ENCODE measurements around the gene WBP11. TPM values are rescaled to one million over a fixed set of nuclear protein-coding genes. Genes with fewer than 3 reads are reported as not detected.

Gene WBP11
- total RNA-seq, 1 experiment from 2014 or later: 67.4 TPM

DNA sequence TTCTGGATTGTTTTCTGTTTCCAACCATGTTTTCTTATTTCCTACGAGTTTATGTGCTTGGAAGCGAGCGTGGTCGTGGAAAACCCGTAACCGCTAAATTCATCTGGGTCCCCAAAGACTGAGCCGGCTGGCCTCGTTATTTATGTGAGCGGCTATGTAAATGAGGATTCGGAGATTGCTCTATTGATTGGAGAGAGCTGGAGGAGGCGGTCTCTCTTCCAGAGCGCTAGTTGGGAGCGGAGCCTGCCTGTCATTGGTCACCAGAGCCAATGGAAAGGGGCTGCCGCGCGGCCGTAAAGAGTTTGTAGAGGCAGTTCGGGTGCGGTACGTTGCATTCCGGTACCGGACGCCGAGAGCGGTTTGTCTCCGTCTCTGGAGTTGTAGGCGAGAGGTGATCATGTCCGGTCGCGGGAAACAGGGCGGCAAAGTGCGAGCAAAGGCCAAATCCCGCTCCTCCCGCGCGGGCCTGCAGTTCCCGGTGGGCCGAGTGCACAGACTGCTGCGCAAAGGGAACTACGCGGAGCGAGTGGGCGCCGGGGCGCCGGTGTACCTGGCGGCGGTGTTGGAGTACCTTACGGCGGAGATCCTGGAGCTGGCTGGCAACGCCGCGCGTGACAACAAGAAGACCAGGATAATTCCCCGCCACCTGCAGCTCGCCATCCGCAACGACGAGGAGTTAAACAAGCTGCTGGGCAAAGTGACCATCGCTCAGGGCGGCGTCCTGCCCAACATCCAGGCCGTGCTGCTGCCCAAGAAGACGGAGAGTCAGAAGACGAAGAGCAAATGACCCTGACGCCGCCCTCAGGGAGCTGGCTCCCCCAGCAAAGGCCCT, 29.0 kb downstream of the WBP11 start:
- ChIA-PET RAD21 (ENCODE audit: low non-redundant PET in 1 of 2, low total read pairs in 2 of 2, uncharacterized antibody in 2 of 2, unreplicated experiment in 2 of 2) (no interaction called here), CTCF (no interaction called here), POLR2A (interaction anchor here (1.2 to 2.9 kb wide), 2 partner anchors 15 to 29 kb away, joined by 3 to 13 read pairs; partner anchors contain the start of genes C12orf60 and WBP11)
- DNase-seq (ENCODE audit: low read depth, low spot score) (peak; percentile 74), ATAC-seq (peak; percentile 73)
- H3K9ac ChIP-seq (ENCODE audit: low read length): peak overlapping the region; percentile 73
- no peaks in the 10 kb centered on the region for H3K36me3 ChIP-seq (ENCODE audit: control insufficient read depth in 1 of 2, insufficient read depth in 2 of 2, low read length in 2 of 2)
- no peaks in the 10 kb centered on the region for H3K9me3 ChIP-seq (ENCODE audit: control insufficient read depth in 1 of 2, insufficient read depth in 1 of 2, low read depth in 1 of 2, low read length in 2 of 2)
- TF ChIP-seq RAD21 (IDR thresholded peaks at IDR 0.05; ENCODE audit: low read depth): no peak
- TF ChIP-seq POLR2AphosphoS5 (IDR thresholded peaks at IDR 0.05; ENCODE audit: low read depth, low read length): peak; percentile 86
- peak; percentile 94 for TF ChIP-seq SP1 (IDR thresholded peaks at IDR 0.05; ENCODE audit: low read depth)
- TSS peak; percentile 86 for BruUV-seq (replicated peaks)
- no peaks in the 10 kb centered on the region for H3K9me2 ChIP-seq (ENCODE audit: insufficient read depth)
- H3K4me2 ChIP-seq (ENCODE audit: low read length): peak overlapping the region; percentile 80
- no peaks in the 10 kb centered on the region for H3K27me3 ChIP-seq (ENCODE audit: insufficient read depth, low read length)
- intact Hi-C loops (cut with micrococcal nuclease): loop anchor here (5.0 kb wide), 1 partner anchor 142 kb away; no protein-coding TSS in a partner anchor
- peaks cover 21 to 44% of the 10 kb centered on the region in 2 experiments for H3K4me1 ChIP-seq (ENCODE audit: control insufficient read depth in 1 of 2, insufficient read depth in 2 of 2, low read length in 2 of 2)
- H4K20me1 ChIP-seq (ENCODE audit: insufficient read depth): no peaks in the 10 kb centered on the region
- no peak overlapping the region for H2AFZ ChIP-seq (ENCODE audit: low read depth, low read length, poor library complexity, severe bottlenecking)
- H3K27ac ChIP-seq (ENCODE audit: low read depth, low read length): peak overlapping the region; percentile 76
- no peaks in the 10 kb centered on the region for H3K79me2 ChIP-seq (ENCODE audit: insufficient read depth, low read length)
- peak overlapping the region; percentile 64 to 65 for H3K4me3 ChIP-seq (replicated peaks in 1 of 2; ENCODE audit: low read depth in 1 of 2, low read length in 2 of 2)

DNA sequence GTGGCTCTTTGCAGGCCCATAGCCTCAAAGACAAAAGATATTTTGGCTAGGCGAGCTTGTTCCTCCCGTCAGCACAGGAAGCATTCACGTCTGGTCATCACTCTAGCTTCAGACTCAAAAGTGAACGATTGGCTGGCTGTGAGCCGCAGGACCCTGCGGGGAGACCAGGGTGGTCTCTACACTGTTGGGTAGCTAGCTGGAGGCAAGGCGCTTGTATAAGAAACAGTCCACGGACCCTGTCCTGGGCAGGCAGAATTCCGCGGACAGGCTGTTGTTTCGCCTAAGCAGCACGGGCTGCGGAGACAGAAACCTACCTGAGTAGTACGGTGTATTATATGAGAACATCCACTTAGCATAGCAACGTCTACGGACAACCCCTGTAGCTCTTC, 29.6 kb downstream of the WBP11 start:
- TF ChIP-seq POLR2AphosphoS5 (IDR thresholded peaks at IDR 0.05; ENCODE audit: low read depth, low read length) (no peak), CBX3 (IDR thresholded peaks at IDR 0.05; ENCODE audit: low read depth) (no peak), SRF (IDR thresholded peaks at IDR 0.05; ENCODE audit: low read depth) (no peak), ZNF274 (IDR thresholded peaks at IDR 0.05; ENCODE audit: low read depth, low read length) (no peak), EZH2phosphoT487 (IDR thresholded peaks at IDR 0.05; ENCODE audit: borderline replicate concordance) (no peak), TCF7L2 (IDR thresholded peaks at IDR 0.05; ENCODE audit: borderline replicate concordance, extremely low read depth, insufficient read depth, insufficient read length) (no peak), JUND (IDR thresholded peaks at IDR 0.05) (no peak), POLR2A (IDR thresholded peaks at IDR 0.05; ENCODE audit: borderline replicate concordance, extremely low read depth, insufficient read depth, insufficient read length) (no peak), CEBPB (IDR thresholded peaks at IDR 0.05; ENCODE audit: low read depth) (no peak), EZH2 (IDR thresholded peaks at IDR 0.05) (no peak), SP1 (IDR thresholded peaks at IDR 0.05; ENCODE audit: low read depth) (no peak)
- no peaks in the 10 kb centered on the region for H3K36me3 ChIP-seq (ENCODE audit: control insufficient read depth in 1 of 2, insufficient read depth in 2 of 2, low read length in 2 of 2)
- H3K9me2 ChIP-seq (ENCODE audit: insufficient read depth): no peaks in the 10 kb centered on the region
- no peaks in the 10 kb centered on the region for H3K9me3 ChIP-seq (ENCODE audit: control insufficient read depth in 1 of 2, insufficient read depth in 1 of 2, low read depth in 1 of 2, low read length in 2 of 2)
- H3K4me3 ChIP-seq (replicated peaks in 1 of 2; ENCODE audit: low read depth in 1 of 2, low read length in 2 of 2): peak overlapping the region; percentile 64 to 65
- no peaks in the 10 kb centered on the region for H3K79me2 ChIP-seq (ENCODE audit: insufficient read depth, low read length)
- peak overlapping the region; percentile 80 for H3K4me2 ChIP-seq (ENCODE audit: low read length)
- intact Hi-C loops (cut with micrococcal nuclease): loop anchor here (5.0 kb wide), 1 partner anchor 141 kb away; no protein-coding TSS in a partner anchor
- ChIA-PET CTCF (no interaction called here), RAD21 (ENCODE audit: low non-redundant PET in 1 of 2, low total read pairs in 2 of 2, uncharacterized antibody in 2 of 2, unreplicated experiment in 2 of 2) (no interaction called here), POLR2A (interaction anchor here (2.9 kb wide), 1 partner anchor 29 kb away, joined by 13 read pairs; the partner anchor contains the start of genes C12orf60 and WBP11)
- H3K27ac ChIP-seq (ENCODE audit: low read depth, low read length): peak overlapping the region; percentile 76; the same call in 1 of the 2 replicates
- peaks cover 21 to 45% of the 10 kb centered on the region in 2 experiments for H3K4me1 ChIP-seq (ENCODE audit: control insufficient read depth in 1 of 2, insufficient read depth in 2 of 2, low read length in 2 of 2)
- H3K27me3 ChIP-seq (ENCODE audit: insufficient read depth, low read length): no peaks in the 10 kb centered on the region
- peak overlapping the region; percentile 73; the same call in 1 of the 2 replicates for H3K9ac ChIP-seq (ENCODE audit: low read length)
- DNase-seq (ENCODE audit: low read depth, low spot score) (no peak), ATAC-seq (no peak)
- H4K20me1 ChIP-seq (ENCODE audit: insufficient read depth): no peaks in the 10 kb centered on the region
- no TSS peak for BruUV-seq (replicated peaks)
- H2AFZ ChIP-seq (ENCODE audit: low read depth, low read length, poor library complexity, severe bottlenecking): no peak overlapping the region
